ENCODE data around the gene RABGAP1L. TPM values are rescaled to one million over a fixed set of nuclear protein-coding genes. Genes with fewer than 3 reads are reported as not detected.

The RABGAP1L gene
- polyA plus RNA-seq, 1 donor (not counting 4 experiments of a cell fraction or from before 2014, with no cell fraction given): 24.2 TPM

DNA sequence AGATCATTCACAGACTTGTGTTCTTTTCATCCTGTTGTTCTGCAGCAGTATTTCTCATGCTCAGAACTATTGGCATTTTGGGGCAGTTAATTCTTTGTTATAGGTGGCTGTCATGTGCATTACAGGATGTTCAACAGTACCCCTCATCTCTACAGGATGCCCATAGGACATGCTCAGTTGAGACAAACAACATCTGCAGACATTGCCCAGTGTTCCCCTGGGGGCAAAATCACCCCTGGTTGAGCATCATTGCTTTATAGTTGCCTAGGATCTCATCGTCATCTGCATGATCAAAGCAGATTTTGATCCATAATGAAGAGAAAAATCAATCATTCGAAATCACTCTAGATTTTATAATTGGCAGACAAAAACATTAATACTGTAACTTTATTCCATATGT lies 617.9 kb downstream of the RABGAP1L start:
- Histone ChIP-seq H3K4me1 (ENCODE audit: control insufficient read depth, extremely low read depth, insufficient read depth, low read length) (no peaks in the 10 kb centered on the region), H4K20me1 (ENCODE audit: control insufficient read depth, extremely low read depth, insufficient read depth, low read length) (no peaks in the 10 kb centered on the region), H3K9ac (ENCODE audit: control insufficient read depth, extremely low read depth, insufficient read depth, low read length) (no peak overlapping the region), H2AFZ (ENCODE audit: control insufficient read depth, low read length) (no peak overlapping the region), H3K27me3 (ENCODE audit: control insufficient read depth, extremely low read depth, insufficient read depth, low read length) (no peaks in the 10 kb centered on the region), H3K79me2 (ENCODE audit: control insufficient read depth, insufficient read depth, low read length) (no peaks in the 10 kb centered on the region), H3K9me1 (ENCODE audit: control insufficient read depth, extremely low read depth, insufficient read depth, low read length) (no peaks in the 10 kb centered on the region), H3K4me3 (ENCODE audit: control insufficient read depth in 2 of 3, extremely low read depth in 1 of 3, insufficient read depth in 2 of 3, low read depth in 1 of 3, low read length in 3 of 3) (no peak overlapping the region), H3K4me2 (ENCODE audit: control insufficient read depth, extremely low read depth, insufficient read depth, low read depth, low read length) (no peak overlapping the region), H3K27ac (ENCODE audit: control insufficient read depth, insufficient read depth, low read length) (no peak overlapping the region), H3K36me3 (ENCODE audit: control insufficient read depth in 2 of 2, extremely low read depth in 1 of 2, insufficient read depth in 2 of 2, low read length in 2 of 2) (no peaks in the 10 kb centered on the region), H3K9me3 (ENCODE audit: control insufficient read depth, low read depth, low read length) (no peaks in the 10 kb centered on the region)
- no peak for TF ChIP-seq EZH2 (IDR thresholded peaks at IDR 0.05; ENCODE audit: low read length)
- TF ChIP-seq, protein P1, sequence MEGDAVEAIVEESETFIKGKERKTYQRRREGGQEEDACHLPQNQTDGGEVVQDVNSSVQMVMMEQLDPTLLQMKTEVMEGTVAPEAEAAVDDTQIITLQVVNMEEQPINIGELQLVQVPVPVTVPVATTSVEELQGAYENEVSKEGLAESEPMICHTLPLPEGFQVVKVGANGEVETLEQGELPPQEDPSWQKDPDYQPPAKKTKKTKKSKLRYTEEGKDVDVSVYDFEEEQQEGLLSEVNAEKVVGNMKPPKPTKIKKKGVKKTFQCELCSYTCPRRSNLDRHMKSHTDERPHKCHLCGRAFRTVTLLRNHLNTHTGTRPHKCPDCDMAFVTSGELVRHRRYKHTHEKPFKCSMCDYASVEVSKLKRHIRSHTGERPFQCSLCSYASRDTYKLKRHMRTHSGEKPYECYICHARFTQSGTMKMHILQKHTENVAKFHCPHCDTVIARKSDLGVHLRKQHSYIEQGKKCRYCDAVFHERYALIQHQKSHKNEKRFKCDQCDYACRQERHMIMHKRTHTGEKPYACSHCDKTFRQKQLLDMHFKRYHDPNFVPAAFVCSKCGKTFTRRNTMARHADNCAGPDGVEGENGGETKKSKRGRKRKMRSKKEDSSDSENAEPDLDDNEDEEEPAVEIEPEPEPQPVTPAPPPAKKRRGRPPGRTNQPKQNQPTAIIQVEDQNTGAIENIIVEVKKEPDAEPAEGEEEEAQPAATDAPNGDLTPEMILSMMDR (optimal IDR thresholded peaks at IDR 0.05 in 1 of 3, IDR thresholded peaks at IDR 0.05 in 1 of 3, conservative IDR thresholded peaks at IDR 0.05 in 1 of 3; ENCODE audit: extremely low read depth in 1 of 3, insufficient read depth in 2 of 3, low read length in 3 of 3): no peak
- dilution Hi-C loops (cut with MboI; ENCODE audit: extremely low pct_ligation_motif_present, low sequenced_read_pairs): no loop called here
- FAIRE-seq: no peak
- no peak for DNase-seq (ENCODE audit: low read depth, low spot score)

DNA sequence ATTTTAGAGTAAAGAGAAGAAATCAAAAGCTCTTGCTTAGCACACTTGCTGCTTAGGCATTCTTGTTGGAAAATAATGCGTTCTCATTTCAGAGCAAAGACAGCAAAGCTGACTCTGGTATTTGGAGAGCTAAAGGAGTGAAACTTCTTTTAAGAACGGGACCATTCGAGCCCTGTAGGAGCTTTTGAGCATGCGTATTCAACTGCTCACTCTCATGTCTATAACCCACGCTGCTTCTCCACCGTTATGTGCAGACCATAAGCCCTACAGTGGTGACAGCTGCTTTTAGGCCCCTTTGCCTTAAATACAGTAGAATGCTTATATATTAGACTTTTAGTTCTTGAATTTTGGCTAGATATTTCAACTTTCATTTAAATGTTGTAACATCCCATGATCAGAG lies 626.2 kb downstream of the RABGAP1L start:
- H2AFZ ChIP-seq (ENCODE audit: control insufficient read depth, low read length): no peak overlapping the region
- no peak overlapping the region for H3K9ac ChIP-seq (ENCODE audit: control insufficient read depth, extremely low read depth, insufficient read depth, low read length)
- dilution Hi-C loops (cut with MboI; ENCODE audit: extremely low pct_ligation_motif_present, low sequenced_read_pairs): no loop called here
- no peak for TF ChIP-seq EZH2 (IDR thresholded peaks at IDR 0.05; ENCODE audit: low read length)
- TF ChIP-seq, protein P1 (optimal IDR thresholded peaks at IDR 0.05 in 1 of 3, IDR thresholded peaks at IDR 0.05 in 1 of 3, conservative IDR thresholded peaks at IDR 0.05 in 1 of 3; ENCODE audit: extremely low read depth in 1 of 3, insufficient read depth in 2 of 3, low read length in 3 of 3): no peak
- no peaks in the 10 kb centered on the region for H3K27me3 ChIP-seq (ENCODE audit: control insufficient read depth, extremely low read depth, insufficient read depth, low read length)
- no peak overlapping the region for H3K4me3 ChIP-seq (ENCODE audit: control insufficient read depth in 2 of 3, extremely low read depth in 1 of 3, insufficient read depth in 2 of 3, low read depth in 1 of 3, low read length in 3 of 3)
- no peak overlapping the region for H3K27ac ChIP-seq (ENCODE audit: control insufficient read depth, insufficient read depth, low read length)
- H4K20me1 ChIP-seq (ENCODE audit: control insufficient read depth, extremely low read depth, insufficient read depth, low read length): no peaks in the 10 kb centered on the region
- DNase-seq (ENCODE audit: low read depth, low spot score) (no peak), FAIRE-seq (no peak)
- H3K4me1 ChIP-seq (ENCODE audit: control insufficient read depth, extremely low read depth, insufficient read depth, low read length): peaks cover 24% of the 10 kb centered on the region
- no peaks in the 10 kb centered on the region for H3K36me3 ChIP-seq (ENCODE audit: control insufficient read depth in 2 of 2, extremely low read depth in 1 of 2, insufficient read depth in 2 of 2, low read length in 2 of 2)
- H3K9me3 ChIP-seq (ENCODE audit: control insufficient read depth, low read depth, low read length): no peaks in the 10 kb centered on the region
- no peak overlapping the region for H3K4me2 ChIP-seq (ENCODE audit: control insufficient read depth, extremely low read depth, insufficient read depth, low read depth, low read length)
- H3K9me1 ChIP-seq (ENCODE audit: control insufficient read depth, extremely low read depth, insufficient read depth, low read length): no peaks in the 10 kb centered on the region
- no peaks in the 10 kb centered on the region for H3K79me2 ChIP-seq (ENCODE audit: control insufficient read depth, insufficient read depth, low read length)

Data from keratinocyte (primary cell).